Measurements from ENCODE around the gene GRIA1. TPM values are rescaled to one million over a fixed set of nuclear protein-coding genes. Genes with fewer than 3 reads are reported as not detected.
"Not testable (repeated sequence)": the region's sequence is repeated elsewhere in the genome, so short reads cannot be mapped to it uniquely, and the experiment has no call there.

GRIA1 gene
- total RNA-seq, 1 experiment from 2014 or later, result 0.28 TPM

- DNase-seq, result no peak
- Histone ChIP-seq H3K4me3 (ENCODE audit: insufficient read depth, low read depth, low read length) (no peak overlapping the region), H3K27me3 (ENCODE audit: control insufficient read depth, insufficient read depth, low read length) (no peaks in the 10 kb centered on the region), H3K36me3 (replicated peaks; ENCODE audit: control insufficient read depth, insufficient read depth, low read length) (no peaks in the 10 kb centered on the region)
Measured at GRCh38 chr5:153707626-153708025, 217.2 kb downstream of the GRIA1 start.

GRCh38 chr5:153711755-153712154 is 221.3 kb downstream of the GRIA1 start:
- Histone ChIP-seq H3K36me3 (replicated peaks; ENCODE audit: control insufficient read depth, insufficient read depth, low read length) (no peaks in the 10 kb centered on the region), H3K4me3 (ENCODE audit: insufficient read depth, low read depth, low read length) (no peak overlapping the region), H3K27me3 (ENCODE audit: control insufficient read depth, insufficient read depth, low read length) (no peaks in the 10 kb centered on the region)
- DNase-seq, result peak; percentile 4

DNA sequence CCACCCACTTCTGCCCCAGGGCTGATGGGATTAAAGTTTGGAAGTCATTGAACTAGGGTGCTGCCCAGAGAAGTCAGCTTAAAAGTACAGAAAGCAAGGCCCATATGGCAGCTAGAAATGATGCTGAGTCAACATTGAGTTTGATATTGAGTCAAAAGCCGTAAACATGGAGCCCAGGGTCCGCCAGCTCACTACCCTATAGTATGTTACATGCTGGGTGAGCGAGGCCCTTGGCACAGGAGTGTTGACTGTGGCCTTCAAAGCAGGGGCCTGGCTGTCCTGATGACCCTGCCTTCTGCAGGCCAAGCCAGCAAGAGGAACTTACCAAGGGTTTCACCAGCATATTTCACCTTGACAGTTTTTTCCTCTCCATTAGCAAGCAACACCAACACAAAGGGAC is 222.5 kb downstream of the GRIA1 start:
- no peak overlapping the region for H3K4me3 ChIP-seq (ENCODE audit: insufficient read depth, low read depth, low read length)
- DNase-seq, result no peak
- H3K27me3 ChIP-seq (ENCODE audit: control insufficient read depth, insufficient read depth, low read length), result no peaks in the 10 kb centered on the region
- no peaks in the 10 kb centered on the region for H3K36me3 ChIP-seq (replicated peaks; ENCODE audit: control insufficient read depth, insufficient read depth, low read length)

- no peak overlapping the region for H3K4me3 ChIP-seq (ENCODE audit: insufficient read depth, low read depth, low read length)
- no peaks in the 10 kb centered on the region for H3K36me3 ChIP-seq (replicated peaks; ENCODE audit: control insufficient read depth, insufficient read depth, low read length)
- no peaks in the 10 kb centered on the region for H3K27me3 ChIP-seq (ENCODE audit: control insufficient read depth, insufficient read depth, low read length)
- DNase-seq, result peak; percentile 5
Measured at GRCh38 chr5:153713943-153714342, 223.5 kb downstream of the GRIA1 start.

DNA sequence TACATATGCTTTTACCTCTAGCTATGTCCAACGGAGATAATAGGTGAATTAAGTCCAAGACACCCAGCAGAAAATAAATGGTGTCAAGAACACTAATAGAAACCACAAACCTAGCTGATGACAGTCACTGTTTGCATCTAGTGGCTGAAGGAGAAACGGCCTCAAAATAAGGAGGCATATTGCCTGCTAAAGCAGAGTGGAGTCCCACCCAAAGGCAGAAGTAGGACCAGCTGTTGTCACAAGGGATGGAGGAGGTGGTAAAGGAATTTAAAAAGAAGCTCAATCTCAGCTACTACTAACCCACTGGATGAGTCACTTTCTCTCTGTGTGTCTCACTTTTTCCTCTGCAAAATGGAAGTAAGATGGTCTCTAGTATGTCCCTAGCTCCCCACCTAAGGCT is 224.3 kb downstream of the GRIA1 start:
- no peak overlapping the region for H3K4me3 ChIP-seq (ENCODE audit: insufficient read depth, low read depth, low read length)
- no peaks in the 10 kb centered on the region for H3K36me3 ChIP-seq (replicated peaks; ENCODE audit: control insufficient read depth, insufficient read depth, low read length)
- H3K27me3 ChIP-seq (ENCODE audit: control insufficient read depth, insufficient read depth, low read length), result no peaks in the 10 kb centered on the region
- DNase-seq, result no peak

- H3K36me3 ChIP-seq (replicated peaks; ENCODE audit: control insufficient read depth, insufficient read depth, low read length), result no peaks in the 10 kb centered on the region
- H3K4me3 ChIP-seq (ENCODE audit: insufficient read depth, low read depth, low read length), result no peak overlapping the region
- no peaks in the 10 kb centered on the region for H3K27me3 ChIP-seq (ENCODE audit: control insufficient read depth, insufficient read depth, low read length)
- DNase-seq, result no peak
Measured at GRCh38 chr5:153717287-153717686, 226.8 kb downstream of the GRIA1 start.

DNA sequence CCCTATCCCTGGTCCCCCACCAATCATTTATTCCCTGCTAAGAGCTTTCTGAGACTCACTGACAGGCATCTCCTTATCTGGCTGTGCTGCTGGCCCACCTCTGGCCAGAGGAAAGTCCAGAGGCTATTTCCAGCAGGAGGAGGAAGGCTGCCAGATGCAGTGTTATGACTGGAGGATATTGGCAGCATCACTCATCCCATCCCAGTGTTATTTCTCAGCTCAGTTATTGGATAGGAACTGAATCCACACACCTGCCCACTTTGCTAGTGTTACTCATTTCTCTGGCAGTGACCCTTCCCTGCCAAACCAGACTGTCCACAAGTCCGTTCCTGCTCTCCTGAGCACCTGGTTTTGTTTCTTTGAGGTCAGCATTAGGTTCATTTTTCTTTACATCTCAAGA is 228.2 kb downstream of the GRIA1 start:
- Histone ChIP-seq H3K36me3 (replicated peaks; ENCODE audit: control insufficient read depth, insufficient read depth, low read length) (no peaks in the 10 kb centered on the region), H3K4me3 (ENCODE audit: insufficient read depth, low read depth, low read length) (no peak overlapping the region), H3K27me3 (ENCODE audit: control insufficient read depth, insufficient read depth, low read length) (no peaks in the 10 kb centered on the region)
- DNase-seq, result no peak

DNA sequence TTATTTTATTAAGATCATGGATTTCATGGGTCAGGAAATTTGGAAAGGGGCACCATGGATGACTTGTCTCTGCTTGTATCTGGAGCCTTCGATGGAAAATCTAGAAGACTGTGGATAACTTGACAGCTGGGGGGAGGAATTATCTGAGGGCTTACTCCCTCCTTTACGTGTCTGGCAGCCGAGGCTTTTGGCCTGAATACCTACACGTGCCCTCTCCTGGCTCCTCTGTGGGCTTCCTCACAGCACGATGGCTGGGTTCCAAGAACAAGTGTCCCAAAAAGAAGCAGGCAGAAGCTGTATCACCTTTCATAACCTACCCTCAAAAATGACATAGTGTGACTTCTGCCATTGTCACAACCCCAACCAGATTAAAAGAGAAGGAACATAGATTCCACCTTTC is 228.9 kb downstream of the GRIA1 start:
- H3K36me3 ChIP-seq (replicated peaks; ENCODE audit: control insufficient read depth, insufficient read depth, low read length), result no peaks in the 10 kb centered on the region
- H3K4me3 ChIP-seq (ENCODE audit: insufficient read depth, low read depth, low read length), result no peak overlapping the region
- no peaks in the 10 kb centered on the region for H3K27me3 ChIP-seq (ENCODE audit: control insufficient read depth, insufficient read depth, low read length)
- no peak for DNase-seq

DNA sequence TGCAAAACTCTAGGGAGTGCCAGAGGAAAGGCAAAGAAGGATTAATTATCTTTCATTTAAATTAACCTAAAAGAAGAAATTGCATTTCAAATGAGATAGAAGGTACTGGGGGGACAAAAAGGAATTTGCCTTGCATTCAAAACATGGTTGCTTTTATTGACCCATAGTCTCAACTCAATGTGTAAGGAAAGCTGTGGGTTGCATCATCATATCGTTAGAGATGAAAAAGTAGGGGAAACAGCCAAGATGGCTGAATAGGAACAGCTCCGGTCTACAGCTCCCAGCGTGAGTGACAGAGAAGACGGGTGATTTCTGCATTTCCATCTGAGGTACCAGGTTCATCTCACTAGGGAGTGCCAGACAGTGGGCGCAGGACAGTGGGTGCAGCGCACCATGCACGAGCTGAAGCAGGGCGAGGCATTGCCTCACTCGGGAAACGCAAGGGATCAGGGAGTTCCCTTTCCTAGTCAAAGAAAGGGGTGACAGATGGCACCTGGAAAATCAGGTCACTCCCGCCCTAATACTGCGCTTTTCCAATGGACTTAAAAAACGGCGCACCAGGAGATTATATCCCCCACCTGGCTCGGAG is 232.6 kb downstream of the GRIA1 start:
- not testable (repeated sequence) for H3K36me3 ChIP-seq (replicated peaks; ENCODE audit: control insufficient read depth, insufficient read depth, low read length); H3K27me3 ChIP-seq (ENCODE audit: control insufficient read depth, insufficient read depth, low read length); DNase-seq

GRCh38 chr5:153742060-153742459 is 251.6 kb downstream of the GRIA1 start:
- H3K27me3 ChIP-seq (ENCODE audit: control insufficient read depth, insufficient read depth, low read length), result no peaks in the 10 kb centered on the region
- no peak for DNase-seq
- H3K36me3 ChIP-seq (replicated peaks; ENCODE audit: control insufficient read depth, insufficient read depth, low read length), result no peaks in the 10 kb centered on the region
- no peak overlapping the region for H3K4me3 ChIP-seq (ENCODE audit: insufficient read depth, low read depth, low read length)

More for the DNA sequence above, 232.6 kb downstream of the GRIA1 start:
- H3K4me3 ChIP-seq (ENCODE audit: insufficient read depth, low read depth, low read length), result not testable (repeated sequence)

DNA sequence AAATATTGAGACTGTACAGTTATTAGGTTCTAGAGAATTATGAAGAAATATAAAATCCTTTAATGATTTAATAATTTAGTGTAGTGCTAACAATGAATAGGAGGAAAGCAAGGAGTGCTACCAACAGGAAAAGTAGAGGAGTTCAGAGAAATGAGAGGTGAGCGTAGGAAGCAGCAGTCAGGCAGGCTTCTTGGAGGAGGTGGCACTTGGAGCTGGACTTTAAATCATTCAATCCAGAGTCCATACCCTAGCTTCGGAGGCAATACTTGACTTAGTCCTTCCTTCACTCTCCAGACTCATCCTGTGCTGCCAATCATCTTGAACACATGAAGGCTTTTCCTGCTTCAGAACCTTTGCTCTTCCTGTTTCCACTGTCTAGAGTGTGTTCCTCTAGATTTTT is 254.3 kb downstream of the GRIA1 start:
- Histone ChIP-seq H3K36me3 (replicated peaks; ENCODE audit: control insufficient read depth, insufficient read depth, low read length) (no peaks in the 10 kb centered on the region), H3K27me3 (ENCODE audit: control insufficient read depth, insufficient read depth, low read length) (no peaks in the 10 kb centered on the region), H3K4me3 (ENCODE audit: insufficient read depth, low read depth, low read length) (no peak overlapping the region)
- DNase-seq, result no peak

DNA sequence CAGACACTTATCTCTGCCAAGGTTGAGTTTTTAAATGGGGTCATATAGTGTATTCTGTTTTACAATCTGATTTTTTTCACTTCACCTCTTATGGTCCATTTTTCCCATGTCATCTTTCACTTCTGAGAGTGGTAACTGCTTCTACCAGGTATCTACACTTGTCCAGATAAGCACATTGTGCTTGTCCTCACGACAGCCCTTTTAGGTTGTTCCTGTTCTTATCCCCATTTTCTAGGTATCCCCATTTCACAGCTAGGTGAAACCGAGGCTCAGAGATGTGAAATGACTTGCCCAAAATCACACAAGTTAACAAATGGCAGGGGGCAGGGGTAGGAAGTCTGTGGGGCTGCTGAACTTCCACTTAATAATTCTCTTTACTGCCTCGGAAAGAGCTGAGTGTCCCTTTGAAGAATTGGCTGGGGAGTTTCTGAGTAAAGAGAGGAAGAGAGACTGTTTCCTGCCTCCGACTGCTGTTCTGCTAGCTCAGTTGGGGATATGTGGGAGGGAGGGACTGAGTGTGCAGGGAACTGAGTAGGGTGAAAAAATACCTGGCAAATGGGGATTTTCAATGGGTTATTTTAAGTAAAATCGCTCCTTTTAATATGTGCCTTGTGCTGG is 255.4 kb downstream of the GRIA1 start:
- no peak for DNase-seq
- H3K27me3 ChIP-seq (ENCODE audit: control insufficient read depth, insufficient read depth, low read length), result no peaks in the 10 kb centered on the region
- no peak overlapping the region for H3K4me3 ChIP-seq (ENCODE audit: insufficient read depth, low read depth, low read length)
- H3K36me3 ChIP-seq (replicated peaks; ENCODE audit: control insufficient read depth, insufficient read depth, low read length), result no peaks in the 10 kb centered on the region

DNA sequence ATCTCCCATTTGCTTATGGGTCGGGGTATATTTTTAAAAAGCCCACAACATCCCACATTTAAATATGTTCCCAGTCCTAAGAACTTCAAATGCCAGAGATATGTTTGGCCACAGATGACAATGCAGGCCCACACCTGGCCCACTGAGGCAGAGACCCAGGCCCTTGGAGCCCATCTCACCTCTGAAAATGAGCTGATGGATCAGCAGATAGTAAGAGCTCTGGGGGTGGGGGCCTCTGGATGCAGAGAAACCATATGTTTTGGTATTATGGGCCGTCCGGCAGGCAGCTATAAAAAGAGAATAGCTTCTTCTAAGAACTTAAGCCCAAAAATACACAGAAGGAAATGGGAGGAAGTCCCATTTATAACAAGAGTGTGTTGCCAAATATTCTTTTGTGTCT is 256.0 kb downstream of the GRIA1 start:
- no peak overlapping the region for H3K4me3 ChIP-seq (ENCODE audit: insufficient read depth, low read depth, low read length)
- H3K36me3 ChIP-seq (replicated peaks; ENCODE audit: control insufficient read depth, insufficient read depth, low read length), result no peaks in the 10 kb centered on the region
- no peaks in the 10 kb centered on the region for H3K27me3 ChIP-seq (ENCODE audit: control insufficient read depth, insufficient read depth, low read length)
- no peak for DNase-seq

DNA sequence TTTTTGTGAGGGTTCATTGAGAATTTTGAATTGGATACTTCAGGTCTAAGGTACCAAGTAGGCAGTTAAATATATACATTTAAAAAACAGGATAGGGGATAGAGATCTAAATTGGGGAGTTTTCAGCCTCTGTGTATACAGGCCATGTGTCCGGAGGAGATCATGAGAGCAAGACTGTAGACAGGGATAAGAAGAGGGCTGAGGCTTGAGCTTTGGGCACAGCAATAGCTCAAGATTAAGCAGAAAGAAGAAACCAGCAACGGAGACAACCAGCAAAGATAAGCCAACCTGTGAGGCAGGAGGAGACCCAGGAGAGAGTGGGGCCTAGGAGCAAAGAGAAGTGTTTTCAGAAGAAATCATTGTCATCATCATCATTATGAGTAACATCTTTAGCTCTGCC is 258.4 kb downstream of the GRIA1 start:
- Histone ChIP-seq H3K27me3 (ENCODE audit: control insufficient read depth, insufficient read depth, low read length) (no peaks in the 10 kb centered on the region), H3K36me3 (replicated peaks; ENCODE audit: control insufficient read depth, insufficient read depth, low read length) (no peaks in the 10 kb centered on the region), H3K4me3 (ENCODE audit: insufficient read depth, low read depth, low read length) (no peak overlapping the region)
- no peak for DNase-seq

- Histone ChIP-seq H3K4me3 (ENCODE audit: insufficient read depth, low read depth, low read length) (no peak overlapping the region), H3K36me3 (replicated peaks; ENCODE audit: control insufficient read depth, insufficient read depth, low read length) (no peaks in the 10 kb centered on the region), H3K27me3 (ENCODE audit: control insufficient read depth, insufficient read depth, low read length) (no peaks in the 10 kb centered on the region)
- DNase-seq, result no peak
Measured at GRCh38 chr5:153749960-153750359, 259.5 kb downstream of the GRIA1 start.

GRCh38 chr5:153751251-153751650 is 260.8 kb downstream of the GRIA1 start:
- no peak for DNase-seq
- no peaks in the 10 kb centered on the region for H3K27me3 ChIP-seq (ENCODE audit: control insufficient read depth, insufficient read depth, low read length)
- H3K36me3 ChIP-seq (replicated peaks; ENCODE audit: control insufficient read depth, insufficient read depth, low read length), result no peaks in the 10 kb centered on the region
- no peak overlapping the region for H3K4me3 ChIP-seq (ENCODE audit: insufficient read depth, low read depth, low read length)
